ENCODE results near the gene RAB42.

DNA sequence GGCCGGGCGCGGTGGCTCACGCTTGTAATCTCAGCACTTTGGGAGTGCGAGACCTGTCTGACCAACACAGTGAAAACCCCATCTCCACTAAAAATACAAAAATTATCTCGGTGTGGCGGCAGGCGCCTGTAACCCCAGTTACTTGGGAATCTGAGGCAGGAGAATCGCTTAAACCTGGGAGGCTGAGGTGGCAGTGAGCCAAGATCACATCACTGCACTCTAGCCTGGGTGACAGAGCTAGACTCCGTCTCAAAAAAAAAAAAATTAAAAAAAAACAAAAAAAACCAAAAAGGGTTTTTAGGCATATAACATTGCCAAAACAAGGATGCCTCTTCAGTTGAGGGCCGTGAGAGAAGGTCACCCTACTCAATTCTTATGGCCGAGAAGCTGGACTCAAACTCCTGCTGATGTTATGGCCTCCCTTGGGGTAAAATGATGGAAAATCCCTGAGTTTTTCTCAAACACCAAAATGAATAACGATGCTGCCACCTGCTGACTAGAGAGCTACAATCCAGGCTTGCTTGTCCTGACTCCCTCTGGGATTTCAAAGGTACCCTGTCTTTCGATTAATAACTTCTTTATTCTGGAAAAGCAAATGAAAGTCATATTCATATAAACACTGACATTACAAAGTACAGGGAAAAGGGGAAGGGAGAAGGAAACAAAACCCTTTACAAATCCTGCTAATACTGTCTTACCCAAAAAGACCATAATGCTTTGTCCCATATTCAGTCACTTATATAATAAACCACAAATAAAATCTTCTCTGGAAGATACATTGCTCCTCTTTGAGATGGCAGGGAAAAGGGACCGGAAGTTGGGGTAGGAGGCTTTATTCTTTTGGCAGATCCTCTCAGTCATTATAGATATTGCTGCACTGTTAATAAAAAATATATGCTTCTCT, 10.7 kb downstream of the RAB42 start:
- TF ChIP-seq EZH2phosphoT487 (IDR thresholded peaks at IDR 0.05; ENCODE audit: insufficient read depth, low read depth) (no peak), EZH2 (IDR thresholded peaks at IDR 0.05; ENCODE audit: insufficient read depth, poor library complexity, severe bottlenecking) (no peak)
